ENCODE results near the gene OLIG3.

- no peak for TF ChIP-seq CTCF (IDR thresholded peaks at IDR 0.05; ENCODE audit: low read depth, low read length, missing input control)
- no peak for TF ChIP-seq ZBTB33 (IDR thresholded peaks at IDR 0.05)
- no peak for TF ChIP-seq GABPA (IDR thresholded peaks at IDR 0.05 in 1 of 2, conservative IDR thresholded peaks at IDR 0.05 in 1 of 2)
- no peak for TF ChIP-seq REST (IDR thresholded peaks at IDR 0.05)
- no peak for TF ChIP-seq FOXA1 (IDR thresholded peaks at IDR 0.05)
These were observed 28.1 kb upstream of the OLIG3 start for GRCh38 chr6:137522198-137522798.
